Right renal cortex interstitium (tissue), 3 donors: ENCODE measurements around the gene ACY1. TPM values are rescaled to one million over a fixed set of nuclear protein-coding genes. Genes with fewer than 3 reads are reported as not detected.

Source experiments
- DNase-seq, 3 donors: peaks; one replicate each; pipeline ENCODE4 v3.0.0-alpha.2; 2013; ENCODE audit warnings: low read depth in 3 of 3, low spot score in 2 of 3
- polyA plus RNA-seq, 3 donors: library from polyadenylated mRNA; unstranded; fragments of 120-200 nt; gene quantifications; one replicate each; pipeline ENCODE4 v1.2.1, GENCODE V29; 2013; ENCODE audit not compliant: insufficient read length in 3 of 3

Gene ACY1
- polyA plus RNA-seq, 3 donors: 87.7 to 123 (median 108) TPM

DNA sequence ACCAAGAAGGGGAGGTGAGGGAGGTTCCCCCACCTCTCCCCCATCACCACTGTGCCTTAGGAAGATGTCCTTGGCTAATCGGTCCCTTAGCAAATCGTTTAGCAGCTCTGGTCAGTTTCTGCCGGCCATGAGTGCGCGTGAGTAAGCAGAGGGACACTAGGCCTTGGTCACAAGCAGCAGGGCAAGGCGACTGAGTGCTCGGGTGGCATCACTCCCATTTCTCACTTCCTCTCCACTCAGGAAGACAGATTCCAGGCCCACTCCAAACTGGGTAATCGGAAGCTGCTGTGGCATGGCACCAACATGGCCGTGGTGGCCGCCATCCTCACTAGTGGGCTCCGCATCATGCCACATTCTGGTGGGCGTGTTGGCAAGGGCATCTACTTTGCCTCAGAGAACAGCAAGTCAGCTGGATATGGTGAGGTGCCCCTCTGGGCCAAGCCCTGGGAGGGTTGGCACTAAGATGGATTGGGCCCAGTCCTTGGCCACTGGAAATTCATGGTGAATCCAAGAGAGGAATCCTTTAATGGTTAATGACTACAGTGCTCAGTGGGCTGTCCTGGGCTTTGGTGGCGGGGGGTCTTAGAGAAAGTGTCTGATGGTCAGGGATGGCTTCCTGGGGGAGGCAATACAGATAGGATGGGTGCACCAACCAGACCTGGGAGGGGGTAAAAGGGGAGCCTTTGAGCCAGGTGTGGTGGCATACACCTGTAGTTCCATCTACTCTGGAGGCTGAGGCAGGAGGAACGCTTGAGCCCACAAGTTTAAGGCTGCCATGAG lies 37.2 kb upstream of the ACY1 start:
- DNase-seq: no peak

DNA sequence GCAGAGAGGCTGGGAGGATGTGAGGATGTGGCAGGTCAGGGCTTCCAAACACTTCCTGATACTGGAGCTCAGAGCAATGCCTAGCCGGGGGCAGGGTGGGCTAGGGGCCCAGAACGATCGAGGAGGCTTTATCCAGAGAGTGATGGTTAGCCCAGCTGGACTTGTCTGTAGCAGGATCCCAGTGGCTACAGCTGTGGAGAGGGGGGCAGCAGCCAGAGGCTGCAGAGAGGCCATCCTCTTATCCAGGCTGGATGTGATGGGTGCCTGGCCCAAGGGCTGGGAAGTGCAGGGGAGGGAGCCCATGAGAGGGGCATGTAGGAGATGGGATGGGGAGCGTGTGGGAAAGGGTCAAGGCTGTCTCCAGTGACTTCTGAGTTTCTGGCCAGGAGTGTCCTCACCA lies 36.5 kb upstream of the ACY1 start:
- no peak for DNase-seq

DNA sequence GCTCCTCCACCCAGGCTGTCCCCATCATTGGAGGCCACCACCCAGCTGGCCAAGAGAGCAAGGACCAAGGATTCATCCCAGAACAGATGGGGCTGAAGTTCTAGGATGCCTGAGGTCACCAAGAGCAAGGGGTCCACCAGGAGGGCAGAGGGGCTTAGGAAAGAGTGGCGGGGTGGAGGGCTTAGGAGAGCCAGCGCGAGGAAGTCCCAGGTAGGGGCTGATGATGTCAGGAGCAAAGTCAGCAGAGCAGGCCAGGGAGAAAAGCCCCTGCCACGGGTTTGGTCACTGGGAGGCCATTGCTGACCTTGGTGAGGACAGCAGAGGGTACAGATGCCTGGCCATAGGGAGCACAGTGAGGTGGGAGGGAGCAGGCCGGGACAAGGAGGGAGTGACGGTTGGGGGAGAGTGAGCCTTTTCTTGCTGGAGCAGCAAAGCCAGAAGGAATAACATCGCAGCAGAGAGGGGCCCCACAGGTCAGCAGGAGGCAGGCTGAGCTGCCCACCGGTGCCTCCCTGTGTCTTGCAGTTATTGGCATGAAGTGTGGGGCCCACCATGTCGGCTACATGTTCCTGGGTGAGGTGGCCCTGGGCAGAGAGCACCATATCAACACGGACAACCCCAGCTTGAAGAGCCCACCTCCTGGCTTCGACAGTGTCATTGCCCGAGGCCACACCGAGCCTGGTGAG lies 36.0 kb upstream of the ACY1 start:
- DNase-seq: no peak

DNA sequence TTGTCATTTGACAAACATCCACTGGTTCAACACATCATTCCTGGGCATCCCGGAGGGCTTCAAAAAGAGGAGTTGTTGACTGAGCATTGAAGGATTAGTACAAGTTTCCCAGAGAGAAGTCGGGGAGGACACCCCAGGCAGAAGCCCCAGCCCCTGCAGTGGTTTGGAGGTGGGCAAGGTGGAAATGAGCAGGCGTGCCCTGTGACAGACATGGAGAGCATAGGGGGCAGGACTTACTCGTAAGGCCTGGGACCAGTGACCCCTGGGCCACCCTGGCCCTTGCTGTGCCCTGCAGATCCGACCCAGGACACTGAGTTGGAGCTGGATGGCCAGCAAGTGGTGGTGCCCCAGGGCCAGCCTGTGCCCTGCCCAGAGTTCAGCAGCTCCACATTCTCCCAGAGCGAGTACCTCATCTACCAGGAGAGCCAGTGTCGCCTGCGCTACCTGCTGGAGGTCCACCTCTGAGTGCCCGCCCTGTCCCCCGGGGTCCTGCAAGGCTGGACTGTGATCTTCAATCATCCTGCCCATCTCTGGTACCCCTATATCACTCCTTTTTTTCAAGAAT lies 35.2 kb upstream of the ACY1 start:
- no peak for DNase-seq

DNA sequence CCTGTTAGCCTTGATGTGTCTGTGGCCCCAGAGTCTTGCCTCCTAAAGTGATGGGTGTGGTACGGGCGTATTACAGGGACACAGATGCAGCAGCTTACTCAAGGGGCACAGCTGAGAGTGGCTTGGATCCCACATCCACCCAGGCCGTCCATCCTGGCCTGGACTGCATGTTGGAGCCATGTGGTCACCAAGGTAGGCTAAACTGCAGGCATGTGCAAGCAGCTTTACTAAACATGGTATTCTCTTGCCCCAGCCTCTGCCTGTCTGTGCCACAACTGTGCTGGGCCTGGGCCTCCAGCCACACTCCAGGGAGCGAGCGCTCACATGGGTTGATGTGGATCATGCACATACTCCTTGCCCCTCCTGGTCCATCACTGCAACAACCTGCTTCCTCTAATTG lies 34.2 kb upstream of the ACY1 start:
- no peak for DNase-seq

DNA sequence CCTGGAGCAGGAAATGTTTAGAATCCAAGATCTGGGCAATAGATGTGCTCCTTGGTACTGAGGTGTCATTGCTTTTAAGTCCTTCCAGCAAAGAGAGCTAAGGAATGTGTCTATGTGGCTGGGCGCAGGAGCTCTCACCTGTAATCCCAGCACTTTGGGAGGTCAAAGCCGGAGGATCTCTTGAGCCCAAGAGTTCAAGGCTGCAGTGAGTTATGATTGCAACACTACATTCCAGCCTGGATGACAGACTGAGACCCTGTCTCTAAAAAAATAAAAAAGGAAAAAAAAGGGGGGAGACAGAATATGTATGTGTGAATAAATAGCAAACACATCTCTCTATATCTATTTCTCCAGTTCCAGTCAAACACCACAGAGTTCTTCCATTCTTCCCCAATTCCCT lies 32.4 kb upstream of the ACY1 start:
- DNase-seq: no peak

DNA sequence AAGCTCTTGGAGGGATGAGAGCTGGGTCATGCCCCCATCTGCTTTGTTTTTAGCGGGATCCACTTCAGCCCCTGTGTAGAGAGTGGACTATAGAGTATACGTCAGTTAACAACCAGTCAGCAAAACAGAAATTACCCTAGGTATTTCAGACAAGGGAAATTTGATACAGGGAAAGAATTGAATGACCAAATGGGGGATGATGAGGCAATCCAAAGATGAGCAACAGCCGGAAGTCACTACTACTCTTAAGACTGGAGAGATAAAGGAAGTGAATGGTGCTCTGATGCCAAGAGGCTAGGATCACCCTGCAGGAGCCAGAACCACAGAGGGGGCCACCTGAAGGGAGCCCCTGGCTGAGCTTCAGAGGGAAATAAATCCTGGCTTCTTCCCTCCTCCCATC lies 29.9 kb upstream of the ACY1 start:
- DNase-seq: no peak

DNA sequence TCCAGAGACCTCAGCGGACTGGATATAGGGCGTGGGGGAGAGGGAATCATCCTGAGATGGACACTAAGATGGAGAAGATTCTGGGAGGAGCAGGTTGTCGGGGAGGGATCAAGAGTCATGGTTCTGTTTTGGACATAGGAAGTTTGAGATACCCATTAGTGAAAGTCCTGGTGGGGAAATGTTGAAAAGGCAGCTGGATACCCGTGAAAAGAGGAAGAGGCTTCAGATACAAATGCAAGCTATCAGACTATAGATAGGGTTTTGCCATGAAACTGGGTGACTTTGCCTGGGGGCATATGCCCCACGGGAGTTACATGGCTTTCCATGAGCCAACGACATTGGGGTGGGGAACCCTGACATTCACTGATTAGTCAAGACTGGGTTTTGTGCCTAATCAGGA lies 29.2 kb upstream of the ACY1 start:
- DNase-seq: no peak

DNA sequence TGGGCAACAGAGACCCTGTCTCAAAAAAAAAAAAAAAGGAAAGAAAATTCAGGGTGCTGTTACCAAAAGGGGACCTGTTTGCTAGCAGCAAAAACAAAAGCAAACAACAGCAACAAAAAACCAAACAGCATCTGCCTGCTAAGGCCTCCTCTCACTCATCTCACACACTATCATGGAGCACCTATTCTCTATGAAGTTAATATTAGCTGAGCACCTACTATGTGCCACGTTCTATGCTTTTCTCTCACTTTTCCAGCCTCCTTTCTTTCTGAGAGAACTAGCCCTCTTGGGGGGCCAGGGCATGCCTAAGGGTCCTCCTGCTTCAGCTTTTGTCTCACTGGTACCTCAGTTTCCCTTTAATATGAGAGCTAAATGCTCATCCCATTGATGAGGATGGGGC lies 28.6 kb upstream of the ACY1 start:
- DNase-seq: no peak

DNA sequence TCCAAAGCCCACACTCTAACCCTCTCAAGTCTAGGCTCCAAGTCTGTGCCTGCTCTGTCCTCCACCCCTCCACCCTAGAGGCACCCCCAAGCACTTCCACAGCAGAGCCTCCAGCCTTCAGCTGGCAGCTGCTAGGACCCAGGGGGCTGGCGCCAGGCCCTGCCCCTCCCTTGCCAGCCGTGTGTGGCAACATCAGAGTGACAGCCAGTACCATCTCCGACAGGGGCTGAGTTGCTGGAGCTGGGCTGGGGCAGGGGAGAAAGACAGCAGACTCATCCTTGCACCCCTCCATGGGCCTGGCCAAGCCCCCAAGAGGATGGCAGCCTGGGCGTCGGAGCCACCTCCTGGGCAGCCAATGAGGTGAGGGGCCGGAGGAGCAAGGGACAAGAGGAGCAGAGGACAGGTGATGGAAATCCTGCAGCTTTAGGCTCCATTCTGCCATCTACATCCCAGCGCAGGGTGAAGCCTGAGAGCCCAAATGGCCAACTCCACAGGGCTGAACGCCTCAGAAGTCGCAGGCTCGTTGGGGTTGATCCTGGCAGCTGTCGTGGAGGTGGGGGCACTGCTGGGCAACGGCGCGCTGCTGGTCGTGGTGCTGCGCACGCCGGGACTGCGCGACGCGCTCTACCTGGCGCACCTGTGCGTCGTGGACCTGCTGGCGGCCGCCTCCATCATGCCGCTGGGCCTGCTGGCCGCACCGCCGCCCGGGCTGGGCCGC lies 28.0 kb upstream of the ACY1 start, which contains the start of gene GPR62:
Gene GPR62 (plus strand): TSS at position 207 of the 718 bp plus-strand sequence. CDS start 272 bp downstream, at position 479.
- no peak for DNase-seq

DNA sequence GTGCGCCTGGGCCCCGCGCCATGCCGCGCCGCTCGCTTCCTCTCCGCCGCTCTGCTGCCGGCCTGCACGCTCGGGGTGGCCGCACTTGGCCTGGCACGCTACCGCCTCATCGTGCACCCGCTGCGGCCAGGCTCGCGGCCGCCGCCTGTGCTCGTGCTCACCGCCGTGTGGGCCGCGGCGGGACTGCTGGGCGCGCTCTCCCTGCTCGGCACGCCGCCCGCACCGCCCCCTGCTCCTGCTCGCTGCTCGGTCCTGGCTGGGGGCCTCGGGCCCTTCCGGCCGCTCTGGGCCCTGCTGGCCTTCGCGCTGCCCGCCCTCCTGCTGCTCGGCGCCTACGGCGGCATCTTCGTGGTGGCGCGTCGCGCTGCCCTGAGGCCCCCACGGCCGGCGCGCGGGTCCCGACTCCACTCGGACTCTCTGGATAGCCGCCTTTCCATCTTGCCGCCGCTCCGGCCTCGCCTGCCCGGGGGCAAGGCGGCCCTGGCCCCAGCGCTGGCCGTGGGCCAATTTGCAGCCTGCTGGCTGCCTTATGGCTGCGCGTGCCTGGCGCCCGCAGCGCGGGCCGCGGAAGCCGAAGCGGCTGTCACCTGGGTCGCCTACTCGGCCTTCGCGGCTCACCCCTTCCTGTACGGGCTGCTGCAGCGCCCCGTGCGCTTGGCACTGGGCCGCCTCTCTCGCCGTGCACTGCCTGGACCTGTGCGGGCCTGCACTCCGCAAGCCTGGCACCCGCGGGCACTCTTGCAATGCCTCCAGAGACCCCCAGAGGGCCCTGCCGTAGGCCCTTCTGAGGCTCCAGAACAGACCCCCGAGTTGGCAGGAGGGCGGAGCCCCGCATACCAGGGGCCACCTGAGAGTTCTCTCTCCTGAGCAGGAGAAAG lies 27.2 kb upstream of the ACY1 start:
- no peak for DNase-seq

DNA sequence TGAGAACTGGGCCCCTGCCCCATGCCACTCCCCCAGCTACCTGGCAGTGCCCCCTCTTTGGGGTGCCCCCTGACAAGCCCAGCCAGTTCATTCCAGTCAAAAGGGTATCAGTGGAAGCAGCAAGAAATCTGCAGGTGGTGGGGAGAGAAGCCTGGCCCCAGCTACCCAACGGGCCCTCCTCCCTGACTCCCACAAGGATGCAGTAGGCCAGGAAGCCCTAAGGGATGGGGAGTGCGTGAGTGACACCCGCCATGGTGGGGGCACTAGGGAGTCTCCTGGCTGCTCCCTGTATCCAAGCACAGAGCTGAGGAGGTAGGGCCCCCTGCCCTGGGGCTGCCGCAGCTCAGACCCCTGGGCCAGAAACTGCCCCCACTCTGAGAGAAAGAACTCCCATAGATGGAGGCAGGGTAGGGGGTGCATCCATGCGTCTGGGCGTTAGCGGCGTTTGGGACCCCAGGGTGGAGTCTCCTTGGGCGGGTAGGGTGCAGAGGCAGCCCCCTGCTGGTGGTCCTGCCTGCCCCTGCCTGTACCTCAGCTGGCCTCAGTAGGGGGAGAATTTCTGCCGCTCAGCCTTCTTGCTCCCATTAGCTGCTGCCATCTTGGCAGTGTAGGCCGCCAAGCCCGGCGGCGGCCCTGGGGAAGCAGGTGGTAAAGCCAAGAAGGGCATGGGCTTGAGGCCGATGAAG lies 25.7 kb upstream of the ACY1 start:
- DNase-seq: no peak

DNA sequence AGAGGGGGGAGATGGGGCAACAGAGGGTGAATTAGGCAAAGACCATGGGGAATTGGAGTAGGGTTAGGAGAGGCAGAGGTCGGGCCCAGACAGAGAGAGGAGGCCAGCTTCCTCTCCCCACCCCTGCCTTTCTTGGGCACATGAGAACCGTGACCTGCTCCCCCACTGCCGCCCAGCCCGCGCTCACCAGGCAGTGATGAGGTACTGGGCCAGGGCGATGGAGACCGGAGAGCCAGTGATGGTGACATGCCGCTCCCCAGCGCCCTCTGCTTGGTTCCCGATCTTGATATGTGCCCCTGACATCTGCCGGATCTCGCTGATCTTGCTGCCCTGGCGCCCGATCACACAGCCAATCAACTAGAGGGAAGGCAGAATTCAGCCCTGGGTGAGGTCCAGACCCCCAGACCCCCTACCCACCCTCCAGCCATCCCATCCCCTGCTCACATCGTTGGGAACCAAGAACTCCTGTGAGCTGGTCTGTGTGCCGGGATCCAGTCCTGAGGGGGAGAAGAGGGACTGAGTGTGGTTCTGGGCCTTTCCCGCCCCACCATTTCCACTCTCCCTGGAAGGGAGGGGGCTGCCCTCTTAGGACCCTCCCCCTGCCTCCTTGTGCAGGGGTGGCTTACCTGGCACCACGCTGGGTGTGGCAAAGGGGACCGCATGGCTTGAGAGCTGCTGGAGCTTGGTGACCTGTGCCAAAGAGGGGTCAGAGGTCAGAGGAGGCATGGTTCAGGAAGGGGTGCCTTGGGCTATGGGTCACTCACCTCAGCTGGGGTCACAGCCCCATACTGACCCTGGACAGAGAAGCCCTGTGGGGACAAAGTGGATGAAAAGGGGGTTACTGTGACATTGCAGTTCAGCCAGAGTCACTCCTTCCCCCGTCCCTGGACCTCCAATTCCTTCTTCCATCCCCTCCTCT lies 24.5 kb upstream of the ACY1 start:
- no peak for DNase-seq

DNA sequence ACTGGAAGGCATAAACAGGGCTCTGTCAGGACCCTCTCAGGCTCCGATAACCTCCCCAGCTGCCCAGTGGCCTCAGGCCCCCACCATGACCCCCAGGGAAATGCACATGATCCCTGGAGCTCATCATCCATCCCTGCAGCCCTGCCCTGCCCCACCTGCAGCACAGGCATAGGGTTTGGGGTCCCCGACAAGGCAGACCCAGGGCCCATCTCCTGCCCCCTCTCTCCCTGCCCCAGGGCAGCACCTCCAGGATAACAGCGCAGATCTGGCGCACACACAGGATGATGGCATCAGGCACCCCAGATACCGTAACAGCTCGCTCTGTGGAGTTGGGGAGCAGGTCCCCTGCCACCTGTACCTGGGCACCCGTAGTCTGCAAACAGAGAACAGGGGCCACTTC lies 23.7 kb upstream of the ACY1 start:
- DNase-seq: no peak

DNA sequence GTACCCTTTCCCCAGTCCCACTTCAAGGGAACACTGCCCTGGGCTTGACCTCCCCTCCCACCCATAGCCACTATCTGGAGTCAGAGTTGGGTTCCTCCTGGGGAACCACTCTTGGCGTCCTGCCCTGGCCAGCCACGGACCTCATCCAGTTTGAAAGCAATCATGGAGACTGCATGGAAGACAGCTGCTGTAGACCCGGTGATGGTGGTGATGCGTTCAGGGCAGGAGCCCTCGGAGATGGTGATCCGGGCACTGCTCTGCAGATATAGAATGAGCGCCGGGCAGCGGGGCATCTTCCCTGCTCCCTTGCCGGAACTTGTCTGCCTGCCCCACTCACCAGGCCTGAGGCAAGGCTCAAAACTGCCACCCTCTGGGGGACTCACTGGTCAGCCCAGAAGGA lies 22.9 kb upstream of the ACY1 start:
- DNase-seq: no peak

DNA sequence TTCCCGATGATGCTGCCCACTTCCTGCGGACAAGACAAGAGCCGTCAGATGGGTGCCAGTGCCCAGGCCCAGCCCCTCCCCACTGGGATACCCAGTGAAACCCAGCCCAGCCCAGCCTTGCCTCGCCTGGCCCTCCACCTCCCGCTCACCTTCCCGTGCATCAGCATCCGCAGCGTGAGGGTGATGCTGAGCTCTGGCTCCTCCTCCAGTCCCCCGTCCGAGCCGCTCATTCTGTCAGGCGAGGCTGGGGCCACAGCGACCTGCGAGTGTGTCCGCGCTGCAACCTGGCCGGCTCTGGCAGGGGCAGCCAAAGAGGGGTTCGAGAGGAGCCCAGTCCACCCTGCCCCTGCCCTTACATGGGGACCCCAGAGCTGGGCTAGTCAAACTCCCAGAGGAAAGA lies 22.3 kb upstream of the ACY1 start:
- no peak for DNase-seq

DNA sequence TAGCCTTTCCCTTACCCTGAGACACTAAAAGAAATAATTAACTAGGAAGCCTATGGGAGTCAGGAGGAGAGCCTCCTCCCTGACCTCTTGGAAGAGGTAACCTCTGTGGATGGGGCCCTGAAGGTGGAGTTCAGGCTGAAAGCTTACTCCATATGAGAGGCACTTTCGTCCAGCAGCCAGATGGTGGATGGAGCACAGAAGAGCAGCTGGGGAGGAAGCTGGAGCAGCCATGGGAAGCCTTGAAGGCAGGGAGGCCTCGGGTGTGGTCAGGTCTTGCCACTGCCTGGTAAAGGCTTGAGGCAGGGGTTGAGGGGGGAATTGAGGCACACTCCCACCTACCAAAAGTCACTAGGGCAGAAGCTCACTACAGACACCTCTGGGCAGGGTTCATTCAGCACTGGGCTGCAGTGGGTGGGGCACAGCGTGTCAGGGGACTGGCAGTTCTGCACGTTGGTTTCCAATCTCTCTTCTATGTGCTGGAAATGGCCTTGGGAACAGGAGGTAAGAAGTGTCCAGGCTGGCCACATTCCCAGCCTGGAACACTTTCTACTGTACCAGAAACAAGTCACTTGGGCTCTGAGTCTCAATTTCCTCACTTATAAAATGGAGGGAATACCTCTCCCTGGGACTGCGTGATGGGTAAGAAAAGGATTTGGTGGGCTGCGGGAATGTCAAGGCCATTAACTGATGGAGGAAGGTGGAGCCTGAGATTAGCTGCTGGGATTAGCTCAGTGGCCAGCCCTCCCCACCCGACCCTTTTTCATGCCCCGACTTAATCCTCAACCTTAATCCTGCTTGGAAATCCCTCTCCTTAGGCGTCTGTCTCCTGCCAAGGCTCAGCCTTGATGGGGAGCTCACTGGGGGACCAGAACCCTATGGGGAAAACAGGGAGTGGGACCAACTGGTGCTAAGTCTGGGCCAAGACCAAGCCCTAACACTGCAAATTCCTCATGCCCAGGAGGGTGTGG lies 21.4 kb upstream of the ACY1 start:
- DNase-seq: no peak
